HEK293 (cell line): ENCODE measurements around the gene KCNQ1.
A peak's percentile ranks its signal among the peaks of the same experiment; 100 is the strongest.

Source experiments
- CTCF ChIA-PET: fragments of 350-600 bp; formaldehyde crosslinking; extraction: SDS; loops from one replicate; lab custom pipeline; 2021; ENCODE audit warnings: antibody characterized with exemption; lab: Yijun Ruan, JAX
- POLR2A ChIA-PET: fragments of 300-600 bp; formaldehyde crosslinking; extraction: SDS; loops from one replicate; lab custom pipeline; 2020; ENCODE audit warnings: antibody characterized with exemption, inconsistent platforms; lab: Yijun Ruan, JAX
- H3K27ac ChIP-seq: fragments of 200-500 bp; sonication (Bioruptor generic); 2 replicates; pipeline ENCODE4 v1.5.1; 2014; ENCODE audit warnings: low read depth, low read length, control low read depth, inconsistent platforms; ENCODE audit errors: extremely low read depth
- H3K36me3 ChIP-seq, 2 experiments: fragments of 200-500 bp in 1 of 2; sonication (Bioruptor generic) in 1 of 2; 1 replicate in 1 of 2; 2 replicates in 1 of 2; pipeline ENCODE4 v1.5.1; 2014 to 2017; ENCODE audit warnings: inconsistent platforms in 2 of 2, low read length in 2 of 2; ENCODE audit not compliant: control insufficient read depth in 2 of 2, insufficient read depth in 1 of 2
- H3K4me1 ChIP-seq: fragments of 200-500 bp; sonication (Bioruptor generic); 2 replicates; pipeline ENCODE4 v1.5.1; 2014; ENCODE audit warnings: mild to moderate bottlenecking, low read length, inconsistent platforms; ENCODE audit not compliant: control insufficient read depth, insufficient read depth
- H3K4me3 ChIP-seq: 2 replicates; pipeline ENCODE4 v1.5.1; 2011; ENCODE audit warnings: low read depth, mild to moderate bottlenecking, control low read depth, low read length, moderate library complexity
- H3K9me3 ChIP-seq: fragments of 200-500 bp; sonication (Bioruptor generic); 2 replicates; pipeline ENCODE4 v1.5.1; 2014; ENCODE audit warnings: low read depth, low read length, inconsistent platforms; ENCODE audit not compliant: control insufficient read depth, insufficient read depth
- GLIS1 ChIP-seq: fragments of 450-650 bp; formaldehyde crosslinking; IDR thresholded peaks from 2 replicates; pipeline ENCODE4 v1.5.1; 2016; ENCODE audit warnings: missing biosample characterization, missing genetic modification characterization
- KLF1 ChIP-seq: fragments of 450-650 bp; formaldehyde crosslinking; IDR thresholded peaks from 2 replicates; pipeline ENCODE4 v1.5.1; 2016; ENCODE audit warnings: missing biosample characterization, missing genetic modification characterization
- KLF16 ChIP-seq: fragments of 450-650 bp; formaldehyde crosslinking; IDR thresholded peaks from 2 replicates; pipeline ENCODE4 v1.5.1; 2017; ENCODE audit warnings: missing biosample characterization, missing genetic modification characterization
- ZBTB48 ChIP-seq: fragments of 450-650 bp; formaldehyde crosslinking; IDR thresholded peaks from 2 replicates; pipeline ENCODE4 v1.5.1; 2016; ENCODE audit warnings: missing biosample characterization, missing genetic modification characterization
- ZFHX2 ChIP-seq: fragments of 450-650 bp; formaldehyde crosslinking; conservative IDR thresholded peaks from 2 replicates; pipeline ENCODE4 v1.5.1; 2016; ENCODE audit warnings: missing biosample characterization, missing genetic modification characterization
- ZIC2 ChIP-seq: fragments of 450-650 bp; formaldehyde crosslinking; IDR thresholded peaks from 2 replicates; pipeline ENCODE4 v1.5.1; 2016; ENCODE audit warnings: missing biosample characterization, missing genetic modification characterization
- ZNF138 ChIP-seq: fragments of 450-650 bp; formaldehyde crosslinking; IDR thresholded peaks from 2 replicates; pipeline ENCODE4 v1.5.1; 2016; ENCODE audit warnings: missing biosample characterization, missing genetic modification characterization, borderline replicate concordance
- ZNF37A ChIP-seq: fragments of 450-650 bp; IDR thresholded peaks from 2 replicates; pipeline ENCODE4 v1.5.1; 2018; ENCODE audit warnings: missing biosample characterization, missing genetic modification characterization
- ZNF544 ChIP-seq: fragments of 450-650 bp; formaldehyde crosslinking; IDR thresholded peaks from 2 replicates; pipeline ENCODE4 v1.5.0; 2017; ENCODE audit warnings: missing biosample characterization, missing genetic modification characterization
- ZNF596 ChIP-seq: fragments of 450-650 bp; IDR thresholded peaks from 2 replicates; pipeline ENCODE4 v1.5.0; 2018; ENCODE audit warnings: missing biosample characterization, mild to moderate bottlenecking, missing genetic modification characterization, moderate library complexity
- ZNF629 ChIP-seq: fragments of 450-650 bp; formaldehyde crosslinking; IDR thresholded peaks from 2 replicates; pipeline ENCODE4 v1.5.1; 2017; ENCODE audit warnings: missing biosample characterization, missing genetic modification characterization
- ZNF692 ChIP-seq: fragments of 450-650 bp; formaldehyde crosslinking; IDR thresholded peaks from 2 replicates; pipeline ENCODE4 v1.5.1; 2016; ENCODE audit warnings: missing biosample characterization, missing genetic modification characterization
- ZSCAN4 ChIP-seq: fragments of 450-650 bp; formaldehyde crosslinking; IDR thresholded peaks from 2 replicates; pipeline ENCODE4 v1.5.1; 2017; ENCODE audit warnings: missing biosample characterization, missing genetic modification characterization
- TF ChIP-seq, protein P1 (sequence below): fragments of 450-650 bp; formaldehyde crosslinking; IDR thresholded peaks from 2 replicates; pipeline ENCODE4 v1.5.1; 2016; ENCODE audit warnings: missing biosample characterization, missing genetic modification characterization
- TF ChIP-seq, protein P2 (sequence below): fragments of 450-650 bp; formaldehyde crosslinking; IDR thresholded peaks from 2 replicates; pipeline ENCODE4 v1.5.1; 2016; ENCODE audit warnings: missing biosample characterization, missing genetic modification characterization

KCNQ1 gene

DNA sequence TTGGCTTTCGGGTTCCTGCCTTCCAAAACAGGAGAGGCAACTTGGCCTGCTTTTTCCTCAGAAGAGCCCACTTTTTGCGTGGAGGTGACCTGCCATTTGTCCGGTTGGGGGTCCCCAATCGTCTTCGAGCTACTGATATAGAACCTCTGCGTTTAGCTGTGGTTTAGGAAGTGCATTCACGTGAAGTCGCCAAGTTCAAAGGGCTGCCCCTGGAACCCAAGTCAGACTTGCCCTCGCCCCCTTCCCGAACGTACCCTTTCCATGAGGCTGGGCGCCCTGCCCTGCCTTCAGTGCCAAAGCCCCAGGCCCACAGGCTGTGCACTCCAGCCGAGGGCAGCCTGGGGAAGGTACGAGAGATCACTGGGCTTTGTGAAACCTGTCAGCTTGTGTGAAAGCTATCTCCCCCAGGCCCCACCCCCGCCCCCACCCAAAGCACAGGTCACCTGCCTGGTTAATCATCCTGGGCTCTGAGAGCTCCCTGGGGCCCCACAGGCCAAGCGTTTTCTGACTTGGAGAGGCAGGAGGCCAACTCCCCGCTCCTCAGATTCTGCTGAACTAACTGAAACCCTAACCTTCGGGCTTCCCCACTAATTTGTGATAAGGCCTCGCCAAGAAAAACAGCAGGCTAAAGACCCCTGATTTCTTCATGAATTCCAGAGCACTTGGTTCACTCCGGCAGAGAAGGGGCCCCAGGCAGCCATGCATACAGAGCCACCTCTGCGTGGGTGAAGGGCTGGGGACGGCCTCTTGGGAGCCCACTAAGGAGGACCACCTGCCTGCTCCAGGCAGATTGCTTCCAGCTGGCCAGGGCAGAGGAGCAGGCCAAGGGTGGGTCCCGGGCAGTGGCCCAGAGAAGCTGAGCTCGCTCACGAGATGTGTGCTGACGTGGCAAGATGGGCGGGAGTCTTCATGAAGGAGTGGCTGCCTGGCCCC is 280.8 kb downstream of the KCNQ1 start:
- POLR2A ChIA-PET, result interaction anchor here (1.0 to 2.2 kb wide), 2 partner anchors 16 to 26 kb away, joined by 3 to 13 read pairs; partner anchors contain the start of gene KCNQ1OT1
- no peak overlapping the region; the same call in 1 of the 2 replicates for H3K27ac ChIP-seq
- CTCF ChIA-PET, result no interaction called here
- no peaks in the 10 kb centered on the region for H3K9me3 ChIP-seq
- peaks cover 7% of the 10 kb centered on the region for H3K4me1 ChIP-seq
- no peaks in the 10 kb centered on the region for H3K36me3 ChIP-seq
- no peak overlapping the region for H3K4me3 ChIP-seq
- peak; percentile 89 for TF ChIP-seq GLIS1 (tag by site-specific recombination)
- TF ChIP-seq, protein P1, sequence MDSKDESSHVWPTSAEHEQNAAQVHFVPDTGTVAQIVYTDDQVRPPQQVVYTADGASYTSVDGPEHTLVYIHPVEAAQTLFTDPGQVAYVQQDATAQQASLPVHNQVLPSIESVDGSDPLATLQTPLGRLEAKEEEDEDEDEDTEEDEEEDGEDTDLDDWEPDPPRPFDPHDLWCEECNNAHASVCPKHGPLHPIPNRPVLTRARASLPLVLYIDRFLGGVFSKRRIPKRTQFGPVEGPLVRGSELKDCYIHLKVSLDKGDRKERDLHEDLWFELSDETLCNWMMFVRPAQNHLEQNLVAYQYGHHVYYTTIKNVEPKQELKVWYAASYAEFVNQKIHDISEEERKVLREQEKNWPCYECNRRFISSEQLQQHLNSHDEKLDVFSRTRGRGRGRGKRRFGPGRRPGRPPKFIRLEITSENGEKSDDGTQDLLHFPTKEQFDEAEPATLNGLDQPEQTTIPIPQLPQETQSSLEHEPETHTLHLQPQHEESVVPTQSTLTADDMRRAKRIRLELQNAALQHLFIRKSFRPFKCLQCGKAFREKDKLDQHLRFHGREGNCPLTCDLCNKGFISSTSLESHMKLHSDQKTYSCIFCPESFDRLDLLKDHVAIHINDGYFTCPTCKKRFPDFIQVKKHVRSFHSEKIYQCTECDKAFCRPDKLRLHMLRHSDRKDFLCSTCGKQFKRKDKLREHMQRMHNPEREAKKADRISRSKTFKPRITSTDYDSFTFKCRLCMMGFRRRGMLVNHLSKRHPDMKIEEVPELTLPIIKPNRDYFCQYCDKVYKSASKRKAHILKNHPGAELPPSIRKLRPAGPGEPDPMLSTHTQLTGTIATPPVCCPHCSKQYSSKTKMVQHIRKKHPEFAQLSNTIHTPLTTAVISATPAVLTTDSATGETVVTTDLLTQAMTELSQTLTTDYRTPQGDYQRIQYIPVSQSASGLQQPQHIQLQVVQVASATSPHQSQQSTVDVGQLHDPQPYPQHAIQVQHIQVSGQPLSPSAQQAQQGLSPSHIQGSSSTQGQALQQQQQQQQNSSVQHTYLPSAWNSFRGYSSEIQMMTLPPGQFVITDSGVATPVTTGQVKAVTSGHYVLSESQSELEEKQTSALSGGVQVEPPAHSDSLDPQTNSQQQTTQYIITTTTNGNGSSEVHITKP, result peak; percentile 64
- TF ChIP-seq ZIC2 (tag by site-specific recombination), result peak; percentile 54
- no peak for TF ChIP-seq ZNF37A
- peak; percentile 46 for TF ChIP-seq ZFHX2
- TF ChIP-seq KLF16 (tag by site-specific recombination), result no peak
- TF ChIP-seq, protein P2, sequence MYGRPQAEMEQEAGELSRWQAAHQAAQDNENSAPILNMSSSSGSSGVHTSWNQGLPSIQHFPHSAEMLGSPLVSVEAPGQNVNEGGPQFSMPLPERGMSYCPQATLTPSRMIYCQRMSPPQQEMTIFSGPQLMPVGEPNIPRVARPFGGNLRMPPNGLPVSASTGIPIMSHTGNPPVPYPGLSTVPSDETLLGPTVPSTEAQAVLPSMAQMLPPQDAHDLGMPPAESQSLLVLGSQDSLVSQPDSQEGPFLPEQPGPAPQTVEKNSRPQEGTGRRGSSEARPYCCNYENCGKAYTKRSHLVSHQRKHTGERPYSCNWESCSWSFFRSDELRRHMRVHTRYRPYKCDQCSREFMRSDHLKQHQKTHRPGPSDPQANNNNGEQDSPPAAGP (tag by site-specific recombination), result peak; percentile 56; the same call in 1 of the 2 replicates
- TF ChIP-seq ZBTB48, result 0 out of 2 replicates have a peak, but pooled peaks have one; percentile 22
- peak; percentile 73 for TF ChIP-seq ZNF692 (tag by site-specific recombination)
- peak; percentile 74 for TF ChIP-seq KLF1 (tag by site-specific recombination)

- Histone ChIP-seq H3K4me1 (peaks cover 7% of the 10 kb centered on the region), H3K9me3 (no peaks in the 10 kb centered on the region), H3K36me3 (no peaks in the 10 kb centered on the region), H3K4me3 (no peak overlapping the region), H3K27ac (no peak overlapping the region)
- TF ChIP-seq ZSCAN4 (tag by site-specific recombination) (no peak), ZNF629 (tag by site-specific recombination) (no peak), ZNF544 (tag by site-specific recombination) (no peak), GLIS1 (tag by site-specific recombination) (no peak), ZNF138 (no peak), ZNF596 (tag by site-specific recombination) (no peak)
- ChIA-PET CTCF (interaction anchor here (0.7 kb wide), 1 partner anchor 165 kb away, joined by 3 read pairs; no protein-coding TSS in a partner anchor), POLR2A (no interaction called here)
Observed at GRCh38 chr11:2726964-2727363, 282.2 kb downstream of the KCNQ1 start.
